Measurements from ENCODE around the gene VAMP2. TPM values are rescaled to one million over a fixed set of nuclear protein-coding genes. Genes with fewer than 3 reads are reported as not detected.

The VAMP2 gene
- total RNA-seq, 4 donors from 2014 or later: 16.8 to 42.1 (median 21.2) TPM

DNA sequence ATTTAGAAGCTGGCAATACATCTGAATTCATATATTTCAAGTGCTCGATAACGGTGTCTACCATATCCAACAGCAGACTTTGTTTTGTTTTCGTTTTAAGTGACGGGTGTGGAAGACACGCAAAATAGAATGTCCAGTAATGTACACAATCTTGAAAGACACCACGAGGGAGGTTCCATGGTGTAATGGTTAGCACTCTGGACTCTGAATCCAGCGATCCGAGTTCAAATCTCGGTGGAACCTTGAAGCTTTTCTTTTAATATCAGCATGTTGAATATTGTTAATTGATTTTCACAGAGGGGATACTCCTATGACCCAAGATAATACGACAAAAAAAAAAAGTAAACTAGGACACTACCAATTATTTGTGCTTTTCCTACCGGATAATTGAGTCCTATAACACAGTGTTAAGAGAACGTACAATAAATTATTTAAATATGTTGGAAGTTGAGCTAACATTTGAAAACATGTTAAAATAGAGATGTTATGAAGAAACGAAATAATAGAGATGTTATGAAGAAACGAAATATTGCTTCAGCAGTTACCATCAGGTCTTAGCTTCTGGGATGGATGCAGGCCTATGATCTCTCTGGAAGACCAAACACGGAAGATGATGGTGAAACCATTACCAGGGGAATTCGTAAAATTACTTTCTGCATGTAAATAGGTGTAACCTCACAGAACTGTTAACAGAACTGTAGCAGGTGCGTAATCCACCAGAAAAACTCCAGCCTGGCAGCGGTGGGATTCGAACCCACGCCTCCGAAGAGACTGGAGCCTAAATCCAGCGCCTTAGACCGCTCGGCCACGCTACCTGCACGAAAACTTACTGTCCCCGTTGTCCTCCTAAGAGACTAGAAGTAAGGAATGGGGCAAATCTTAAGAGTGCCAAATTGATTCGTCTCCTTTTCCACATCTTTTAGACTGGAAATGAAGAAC, 42.9 kb downstream of the VAMP2 start:
- DNase-seq (ENCODE audit: low spot score) (peak; percentile 55), ATAC-seq (ENCODE audit: low FRiP score) (peak; percentile 27)
- TF ChIP-seq, protein P1, sequence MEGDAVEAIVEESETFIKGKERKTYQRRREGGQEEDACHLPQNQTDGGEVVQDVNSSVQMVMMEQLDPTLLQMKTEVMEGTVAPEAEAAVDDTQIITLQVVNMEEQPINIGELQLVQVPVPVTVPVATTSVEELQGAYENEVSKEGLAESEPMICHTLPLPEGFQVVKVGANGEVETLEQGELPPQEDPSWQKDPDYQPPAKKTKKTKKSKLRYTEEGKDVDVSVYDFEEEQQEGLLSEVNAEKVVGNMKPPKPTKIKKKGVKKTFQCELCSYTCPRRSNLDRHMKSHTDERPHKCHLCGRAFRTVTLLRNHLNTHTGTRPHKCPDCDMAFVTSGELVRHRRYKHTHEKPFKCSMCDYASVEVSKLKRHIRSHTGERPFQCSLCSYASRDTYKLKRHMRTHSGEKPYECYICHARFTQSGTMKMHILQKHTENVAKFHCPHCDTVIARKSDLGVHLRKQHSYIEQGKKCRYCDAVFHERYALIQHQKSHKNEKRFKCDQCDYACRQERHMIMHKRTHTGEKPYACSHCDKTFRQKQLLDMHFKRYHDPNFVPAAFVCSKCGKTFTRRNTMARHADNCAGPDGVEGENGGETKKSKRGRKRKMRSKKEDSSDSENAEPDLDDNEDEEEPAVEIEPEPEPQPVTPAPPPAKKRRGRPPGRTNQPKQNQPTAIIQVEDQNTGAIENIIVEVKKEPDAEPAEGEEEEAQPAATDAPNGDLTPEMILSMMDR (IDR thresholded peaks at IDR 0.05): no peak

DNA sequence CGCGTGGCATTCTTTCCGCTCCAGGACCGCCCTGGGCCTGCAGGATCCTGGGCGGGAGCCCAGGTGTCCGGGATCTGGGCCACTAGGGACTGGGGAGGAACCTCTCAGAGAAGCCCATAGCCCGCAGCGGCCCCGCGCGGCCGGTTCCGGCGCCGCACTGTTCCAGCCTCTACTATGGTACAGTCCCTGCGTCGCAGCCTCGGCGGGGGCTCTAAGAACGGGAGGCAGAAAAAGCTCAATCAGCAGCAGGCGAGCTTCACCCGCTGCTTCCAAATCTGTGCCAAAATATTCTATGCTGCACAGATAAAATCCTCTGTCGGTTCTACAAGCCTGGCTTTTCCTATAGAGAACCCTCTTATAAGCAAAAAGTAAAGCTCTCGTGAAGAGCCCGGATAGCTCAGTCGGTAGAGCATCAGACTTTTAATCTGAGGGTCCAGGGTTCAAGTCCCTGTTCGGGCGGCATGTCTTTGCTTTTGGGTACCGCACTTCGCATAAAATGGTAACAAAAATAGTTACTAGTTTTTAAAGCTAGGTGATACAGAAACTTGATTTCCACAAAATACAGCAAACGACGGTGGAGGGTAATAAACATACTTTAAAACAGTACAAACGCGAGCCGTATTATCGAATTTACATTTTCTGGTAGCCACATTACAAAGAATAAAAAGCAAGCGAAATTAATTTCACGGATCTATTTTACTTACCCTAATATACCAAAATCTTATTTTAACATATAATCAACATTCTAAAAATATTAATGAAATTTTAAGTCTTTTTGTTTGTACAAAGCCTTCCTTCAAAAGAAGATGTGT, 43.8 kb downstream of the VAMP2 start:
- TF ChIP-seq, protein P1 (IDR thresholded peaks at IDR 0.05): peak in 1 of 3 donors; percentile 64
- peak; percentile 51 for ATAC-seq (ENCODE audit: low FRiP score)
- peak; percentile 64 for DNase-seq (ENCODE audit: low spot score)

DNA sequence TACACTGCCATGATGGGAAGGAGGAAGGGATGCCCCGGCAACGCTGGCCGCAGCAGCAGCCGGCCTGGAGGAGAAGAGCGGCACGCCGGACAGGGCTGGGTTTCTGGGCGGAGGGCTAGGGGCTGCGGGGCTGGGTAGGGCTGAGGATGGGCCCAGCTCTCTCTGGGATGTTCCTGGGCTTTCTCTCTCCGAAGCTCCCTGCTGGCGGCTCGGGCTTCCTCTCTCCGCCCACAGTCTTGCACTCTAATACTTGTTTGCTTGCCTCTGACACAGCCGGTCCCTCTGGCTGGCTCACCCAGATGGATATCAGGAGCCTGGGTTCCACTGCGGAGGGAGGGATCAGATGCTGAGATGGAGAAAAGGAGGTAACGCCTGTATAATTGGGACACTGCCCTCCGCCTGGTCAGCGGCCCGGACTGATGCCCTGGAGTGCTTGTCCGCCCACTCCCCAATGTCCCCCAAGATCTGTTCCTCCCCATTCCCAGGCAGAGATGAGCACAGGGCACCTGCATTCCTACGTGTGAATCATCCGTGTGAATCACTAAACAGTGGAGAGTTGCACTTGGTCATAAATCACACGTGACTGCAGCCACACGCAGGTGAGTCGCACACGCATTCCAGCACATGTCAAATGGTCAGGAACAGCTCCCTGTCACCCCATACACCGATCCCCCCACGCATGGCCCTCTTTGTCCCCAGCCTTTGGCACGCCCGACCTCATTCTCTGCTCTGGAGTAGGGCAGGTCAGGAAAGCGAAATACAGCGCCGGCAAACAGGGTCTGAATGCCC, 44.6 kb downstream of the VAMP2 start, which contains the start of gene ALOXE3:
Gene ALOXE3, minus strand, starts transcription at position 535 of the 789 bp plus-strand sequence. Its CDS starts 524 bp downstream, at position 11.
- ATAC-seq (ENCODE audit: low FRiP score): peak; percentile 64
- DNase-seq (ENCODE audit: low spot score): no peak
- TF ChIP-seq, protein P1 (IDR thresholded peaks at IDR 0.05): no peak

DNA sequence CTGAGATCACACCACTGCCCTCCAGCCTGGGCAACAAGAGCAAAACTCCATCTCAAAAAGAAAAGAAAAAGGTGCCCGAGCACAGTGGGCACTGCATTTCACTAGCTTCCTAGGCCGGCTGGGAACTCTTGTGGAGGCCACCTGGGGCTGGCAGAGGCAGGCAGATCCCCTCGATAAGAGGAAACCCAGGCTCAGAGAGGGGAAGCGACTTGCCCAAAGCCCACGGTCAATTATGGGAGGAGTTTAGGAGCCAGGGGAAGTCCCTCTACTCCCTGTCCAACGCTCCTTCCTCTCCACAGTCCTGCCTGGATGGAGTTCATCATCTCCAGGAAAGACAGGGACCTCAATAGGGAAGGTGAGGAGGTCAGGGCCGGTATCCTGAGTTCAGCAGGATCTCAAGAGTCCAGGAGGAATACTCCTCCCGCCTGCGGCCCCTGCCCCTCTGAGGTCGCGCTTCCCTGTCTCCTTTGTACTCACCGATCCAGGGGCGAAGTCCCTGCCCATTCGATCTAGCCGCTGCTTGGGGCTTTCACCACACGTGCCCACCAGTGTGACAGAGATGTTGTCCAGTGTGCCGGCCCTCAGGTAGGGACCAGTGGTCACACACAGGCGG, 45.3 kb downstream of the VAMP2 start:
- ATAC-seq (ENCODE audit: low FRiP score) (no peak), DNase-seq (ENCODE audit: low spot score) (no peak)
- TF ChIP-seq, protein P1 (IDR thresholded peaks at IDR 0.05): no peak

DNA sequence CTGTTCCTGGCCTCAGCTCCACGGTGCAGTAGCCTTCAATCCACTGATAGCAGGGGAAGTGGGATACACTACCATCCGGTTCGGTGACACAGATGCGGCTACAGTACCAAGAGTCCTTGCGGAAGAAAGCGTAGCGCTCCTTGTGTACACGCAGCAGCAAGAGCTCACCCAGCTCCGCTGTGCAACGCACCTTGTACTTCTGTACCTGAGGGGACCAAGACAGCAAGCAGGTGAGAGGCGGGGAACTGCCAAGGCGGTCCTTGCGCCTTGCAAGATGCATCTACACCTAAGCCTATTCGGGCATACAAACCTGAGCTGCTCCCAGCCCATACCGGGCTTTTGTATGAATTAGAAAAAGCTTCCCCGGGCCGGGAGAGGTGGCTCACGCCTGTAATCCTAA, 46.0 kb downstream of the VAMP2 start:
- TF ChIP-seq, protein P1 (IDR thresholded peaks at IDR 0.05): no peak
- DNase-seq (ENCODE audit: low spot score): no peak
- ATAC-seq (ENCODE audit: low FRiP score): no peak

DNA sequence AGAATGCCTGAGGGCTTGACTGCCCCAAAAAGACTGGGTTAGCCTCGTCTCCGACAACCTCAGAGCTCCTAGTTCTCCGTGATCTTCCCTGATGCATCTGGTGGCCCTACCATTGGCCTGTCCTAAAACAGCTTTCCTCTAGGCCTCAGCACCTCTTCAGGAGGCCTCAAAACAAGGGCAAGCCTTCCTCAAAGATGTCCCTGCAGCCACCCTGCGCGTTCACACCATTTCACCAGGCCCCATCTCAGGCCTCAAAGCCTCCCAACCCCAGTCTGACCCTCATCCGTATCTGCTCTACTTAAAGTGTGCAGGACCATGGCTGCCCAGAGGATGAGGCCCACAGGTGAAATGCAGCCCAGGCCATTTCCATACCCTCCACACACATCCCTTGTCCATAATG, 51.8 kb downstream of the VAMP2 start:
- no peak for DNase-seq (ENCODE audit: low spot score)
- TF ChIP-seq, protein P1 (IDR thresholded peaks at IDR 0.05): no peak
- ATAC-seq (ENCODE audit: low FRiP score): no peak

Data from omental fat pad (tissue), 4 donors.